Mesenchymal stem cell (in vitro differentiated cells and primary cell): ENCODE measurements around the gene ALG5.

Source experiments
- DNase-seq: peaks from one replicate; pipeline ENCODE4 v3.0.0-alpha.2; 2013
- H2AFZ ChIP-seq: one replicate; pipeline ENCODE4 v1.6.1; 2013; ENCODE audit warnings: low read depth, mild to moderate bottlenecking, control low read depth, inconsistent platforms, low read length, moderate library complexity
- H2AK5ac ChIP-seq: 2 replicates; pipeline ENCODE4 v1.6.1; 2013; ENCODE audit warnings: low read length, moderate library complexity, mild to moderate bottlenecking, inconsistent platforms; ENCODE audit not compliant: severe bottlenecking
- H2BK120ac ChIP-seq: one replicate; pipeline ENCODE4 v1.6.1; 2013; ENCODE audit warnings: low read depth, mild to moderate bottlenecking, inconsistent platforms, low read length, moderate library complexity
- H2BK12ac ChIP-seq, 2 experiments: one replicate each; pipeline ENCODE4 v1.6.1; 2013; ENCODE audit warnings: inconsistent platforms in 2 of 2, low read length in 2 of 2, mild to moderate bottlenecking in 2 of 2, moderate library complexity in 2 of 2, control low read depth in 1 of 2
- H2BK15ac ChIP-seq: one replicate; pipeline ENCODE4 v1.6.1; 2013; ENCODE audit warnings: mild to moderate bottlenecking, low read depth, inconsistent platforms; ENCODE audit not compliant: poor library complexity, severe bottlenecking
- H2BK5ac ChIP-seq: 2 replicates; pipeline ENCODE4 v1.6.1; 2013; ENCODE audit warnings: low read depth, mild to moderate bottlenecking, low read length, control low read depth, inconsistent platforms; ENCODE audit not compliant: poor library complexity, severe bottlenecking
- H3K14ac ChIP-seq, 2 experiments: one replicate each; pipeline ENCODE4 v1.6.1; 2013; ENCODE audit warnings: inconsistent platforms in 2 of 2, low read length in 2 of 2, control low read depth in 1 of 2, mild to moderate bottlenecking in 1 of 2, moderate library complexity in 1 of 2
- H3K18ac ChIP-seq, 2 experiments: one replicate each; pipeline ENCODE4 v1.6.1; 2013; ENCODE audit warnings: inconsistent platforms in 2 of 2, low read length in 2 of 2, control low read depth in 1 of 2, low read depth in 1 of 2, mild to moderate bottlenecking in 1 of 2
- H3K23ac ChIP-seq, 2 experiments: one replicate each; pipeline ENCODE4 v1.6.1; 2013; ENCODE audit warnings: inconsistent platforms in 2 of 2, low read length in 2 of 2, mild to moderate bottlenecking in 2 of 2, moderate library complexity in 2 of 2, control low read depth in 1 of 2
- H3K27ac ChIP-seq: 2 replicates; pipeline ENCODE4 v1.5.1; 2013; ENCODE audit warnings: mild to moderate bottlenecking, moderate library complexity, low read length, control low read depth, inconsistent platforms; ENCODE audit not compliant: poor library complexity, severe bottlenecking
- H3K27me3 ChIP-seq, 2 experiments: 2 replicates each; pipeline versions ENCODE4 v1.6.1 to v1.7.0; 2013; ENCODE audit warnings: low read length in 2 of 2, mild to moderate bottlenecking in 2 of 2, moderate library complexity in 2 of 2, control low read depth in 1 of 2, inconsistent platforms in 1 of 2; ENCODE audit not compliant: control insufficient read depth in 1 of 2, insufficient read depth in 1 of 2
- H3K36me3 ChIP-seq, 2 experiments: 2 replicates each; pipeline versions ENCODE4 v1.6.1 to v1.7.0; 2013; ENCODE audit warnings: low read length in 2 of 2, control low read depth in 1 of 2, inconsistent platforms in 1 of 2, low read depth in 1 of 2, mild to moderate bottlenecking in 1 of 2; ENCODE audit not compliant: insufficient read depth in 2 of 2, control insufficient read depth in 1 of 2
- H3K4ac ChIP-seq, 2 experiments: one replicate each; pipeline ENCODE4 v1.6.1; 2013; ENCODE audit warnings: inconsistent platforms in 2 of 2, low read length in 2 of 2, mild to moderate bottlenecking in 2 of 2, moderate library complexity in 2 of 2, control low read depth in 1 of 2, low read depth in 1 of 2
- H3K4me1 ChIP-seq: 2 replicates; pipeline ENCODE4 v1.6.1; 2013; ENCODE audit warnings: low read depth, low read length, control low read depth; ENCODE audit not compliant: control insufficient read depth, insufficient read depth
- H3K4me2 ChIP-seq: 2 replicates; pipeline ENCODE4 v1.6.1; 2013; ENCODE audit warnings: low read length, mild to moderate bottlenecking, inconsistent platforms; ENCODE audit not compliant: poor library complexity, severe bottlenecking
- H3K4me3 ChIP-seq, 2 experiments: 2 replicates each; pipeline versions ENCODE4 v1.5.1 to v1.7.0; 2013; ENCODE audit warnings: low read length in 2 of 2, mild to moderate bottlenecking in 2 of 2, control low read depth in 1 of 2, low read depth in 1 of 2; ENCODE audit not compliant: insufficient read depth in 1 of 2
- H3K79me1 ChIP-seq: replicated peaks from 2 replicates; pipeline ENCODE4 v1.6.1; 2013; ENCODE audit warnings: mild to moderate bottlenecking, control low read depth, low read length, inconsistent platforms; ENCODE audit not compliant: poor library complexity, severe bottlenecking
- H3K9ac ChIP-seq: 2 replicates; pipeline ENCODE4 v1.7.0; 2013; ENCODE audit warnings: mild to moderate bottlenecking, low read length, moderate library complexity
- H3K9me3 ChIP-seq: 2 replicates; pipeline ENCODE4 v1.7.0; 2013; ENCODE audit warnings: mild to moderate bottlenecking, low read length; ENCODE audit not compliant: control insufficient read depth
- H4K8ac ChIP-seq: one replicate; pipeline ENCODE4 v1.6.1; 2013; ENCODE audit warnings: inconsistent platforms, mild to moderate bottlenecking, low read length, moderate library complexity
- H4K91ac ChIP-seq: one replicate; pipeline ENCODE4 v1.6.1; 2013; ENCODE audit warnings: mild to moderate bottlenecking, low read length, inconsistent platforms
- WGBS: methylation state at CpG from one replicate; pipeline ENCODE4 v1.1.7; 2013; ENCODE audit warnings: mixed read lengths; 5-methylcytosine and 5-hydroxymethylcytosine counted together

The ALG5 gene

DNA sequence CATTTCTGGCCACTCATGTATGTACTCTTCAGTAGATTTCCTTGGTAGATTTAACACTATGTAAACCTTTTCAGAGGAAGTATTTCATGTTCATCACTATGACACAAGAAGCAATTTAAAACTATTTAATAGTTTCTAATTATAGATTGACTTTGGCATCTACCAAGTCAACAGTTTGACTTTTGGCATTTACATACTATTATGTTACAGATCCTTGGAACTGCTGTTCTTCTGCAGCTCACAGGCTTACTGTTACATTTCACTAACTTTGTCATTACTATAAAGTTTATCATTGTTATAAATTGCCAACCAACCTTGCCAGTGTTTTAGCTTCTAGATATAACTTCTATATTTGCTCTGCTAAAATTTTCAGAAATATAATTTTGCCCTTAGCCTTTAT lies 41.6 kb upstream of the ALG5 start:
- H2BK12ac ChIP-seq = no peak overlapping the region
- no peak overlapping the region for H2AK5ac ChIP-seq
- no peak overlapping the region for H3K4me3 ChIP-seq
- H3K23ac ChIP-seq = no peak overlapping the region
- H3K4me2 ChIP-seq = no peak overlapping the region
- no peak overlapping the region for H3K18ac ChIP-seq
- no peaks in the 10 kb centered on the region for H3K27me3 ChIP-seq
- no peaks in the 10 kb centered on the region for H3K9me3 ChIP-seq
- H2BK120ac ChIP-seq = no peak overlapping the region
- DNase-seq = no peak
- H3K27ac ChIP-seq = no peak overlapping the region
- H2AFZ ChIP-seq = no peak overlapping the region
- H2BK5ac ChIP-seq = no peak overlapping the region
- no peak overlapping the region for H3K14ac ChIP-seq
- H3K4ac ChIP-seq = no peak overlapping the region
- no peak overlapping the region for H4K91ac ChIP-seq
- peaks cover 15 to 93% of the 10 kb centered on the region in 2 experiments for H3K36me3 ChIP-seq
- peaks cover 19% of the 10 kb centered on the region for H3K79me1 ChIP-seq
- H3K4me1 ChIP-seq = no peaks in the 10 kb centered on the region
- H3K9ac ChIP-seq = no peak overlapping the region
- H4K8ac ChIP-seq = no peak overlapping the region
- no peak overlapping the region for H2BK15ac ChIP-seq

DNA sequence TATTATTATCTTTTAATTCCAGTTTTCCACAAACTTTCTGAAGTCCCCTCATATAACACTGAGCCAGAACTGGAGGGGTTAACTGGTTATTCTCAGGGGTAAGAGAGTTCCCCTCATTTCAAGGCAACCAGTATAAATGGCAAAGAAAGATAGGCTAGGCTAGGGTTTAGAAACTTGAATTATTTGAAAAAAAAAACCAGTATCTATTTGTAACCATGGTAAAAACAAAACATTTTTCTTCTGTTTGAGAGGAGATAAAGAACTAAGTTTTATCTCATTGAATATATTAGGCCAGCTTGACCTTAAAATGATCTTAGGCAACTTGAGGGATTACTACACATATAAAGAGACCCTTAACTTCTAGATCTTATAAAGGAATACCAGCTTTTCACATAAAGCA lies 40.8 kb upstream of the ALG5 start:
- no peak overlapping the region for H3K9ac ChIP-seq
- H3K4ac ChIP-seq = no peak overlapping the region
- no peaks in the 10 kb centered on the region for H3K27me3 ChIP-seq
- H3K23ac ChIP-seq = no peak overlapping the region
- H3K4me2 ChIP-seq = no peak overlapping the region
- H2BK120ac ChIP-seq = no peak overlapping the region
- no peak overlapping the region for H4K8ac ChIP-seq
- H4K91ac ChIP-seq = no peak overlapping the region
- no peak overlapping the region for H2AFZ ChIP-seq
- peaks cover 20 to 97% of the 10 kb centered on the region in 2 experiments for H3K36me3 ChIP-seq
- DNase-seq = no peak
- H3K14ac ChIP-seq = no peak overlapping the region
- no peak overlapping the region for H3K18ac ChIP-seq
- H2BK12ac ChIP-seq = no peak overlapping the region
- no peak overlapping the region for H2BK5ac ChIP-seq
- H3K4me1 ChIP-seq = no peaks in the 10 kb centered on the region
- H2BK15ac ChIP-seq = no peak overlapping the region
- H3K9me3 ChIP-seq = peaks cover 7% of the 10 kb centered on the region
- peaks cover 19% of the 10 kb centered on the region for H3K79me1 ChIP-seq
- H3K27ac ChIP-seq = no peak overlapping the region
- H3K4me3 ChIP-seq = no peak overlapping the region
- H2AK5ac ChIP-seq = no peak overlapping the region

GRCh38 chr13:37037241-37037640 lies 38.1 kb upstream of the ALG5 start:
- Histone ChIP-seq H2AK5ac (no peak overlapping the region), H3K18ac (no peak overlapping the region), H3K4me1 (no peaks in the 10 kb centered on the region), H2BK15ac (no peak overlapping the region), H3K14ac (no peak overlapping the region), H3K4me3 (no peak overlapping the region), H3K4ac (no peak overlapping the region), H4K91ac (no peak overlapping the region), H3K9ac (no peak overlapping the region), H2BK12ac (no peak overlapping the region), H4K8ac (no peak overlapping the region), H3K9me3 (peaks cover 8% of the 10 kb centered on the region), H2BK5ac (no peak overlapping the region), H3K27ac (no peak overlapping the region), H3K27me3 (no peaks in the 10 kb centered on the region), H3K36me3 (peaks cover 25 to 98% of the 10 kb centered on the region in 2 experiments), H3K23ac (no peak overlapping the region), H3K4me2 (no peak overlapping the region), H2AFZ (no peak overlapping the region), H2BK120ac (no peak overlapping the region), H3K79me1 (peaks cover 23% of the 10 kb centered on the region)
- WGBS = 90% methylated on average over 3 of the region's 3 CpGs
- no peak for DNase-seq

DNA sequence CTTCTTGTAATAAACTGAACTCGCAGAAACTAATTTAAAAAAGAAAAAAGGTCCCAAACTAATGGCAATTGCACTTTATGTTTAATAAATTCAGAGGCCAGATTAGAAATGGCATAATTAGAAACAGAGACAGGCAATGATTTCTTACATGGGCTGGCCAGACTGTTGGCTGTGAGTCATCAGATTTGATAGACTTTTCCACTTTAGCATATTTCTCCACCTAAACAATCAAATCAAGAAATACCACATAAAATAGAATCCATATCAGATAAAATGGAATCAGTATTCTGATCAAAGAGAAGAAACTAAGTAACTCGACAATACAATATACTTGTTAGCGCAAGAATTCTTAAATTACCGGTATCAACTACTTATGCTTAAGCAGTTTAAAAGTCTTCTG lies 30.5 kb upstream of the ALG5 start:
- Histone ChIP-seq H2BK15ac (no peak overlapping the region), H2BK5ac (no peak overlapping the region), H3K4me3 (no peak overlapping the region), H3K4ac (no peak overlapping the region), H3K27ac (no peak overlapping the region), H3K14ac (no peak overlapping the region), H3K4me1 (no peaks in the 10 kb centered on the region), H3K36me3 (peaks cover 17 to 87% of the 10 kb centered on the region in 2 experiments), H3K9me3 (no peaks in the 10 kb centered on the region), H3K9ac (no peak overlapping the region), H3K23ac (no peak overlapping the region), H3K4me2 (no peak overlapping the region), H4K91ac (no peak overlapping the region), H3K18ac (no peak overlapping the region), H2AK5ac (no peak overlapping the region), H3K27me3 (no peaks in the 10 kb centered on the region), H4K8ac (no peak overlapping the region), H3K79me1 (peaks cover 20% of the 10 kb centered on the region), H2AFZ (no peak overlapping the region), H2BK120ac (no peak overlapping the region), H2BK12ac (no peak overlapping the region)
- no peak for DNase-seq
- 100% methylated on average over 1 of the region's 4 CpGs for WGBS
